ENCODE results near the gene SHLD1. TPM values are rescaled to one million over a fixed set of nuclear protein-coding genes. Genes with fewer than 3 reads are reported as not detected.
"Not testable (repeated sequence)": the region's sequence is repeated elsewhere in the genome, so short reads cannot be mapped to it uniquely, and the experiment has no call there.

The SHLD1 gene
- polyA plus RNA-seq, 4 donors, result 8.3 to 11.7 (median 10.1) TPM

GRCh38 chr20:5779071-5779900 is 29.1 kb downstream of the SHLD1 start:
- DNase-seq (ENCODE audit: low read depth in 4 of 4, low spot score in 2 of 4), result no peak

- DNase-seq (ENCODE audit: low read depth in 4 of 4, low spot score in 2 of 4), result no peak
These were observed 30.6 kb downstream of the SHLD1 start for GRCh38 chr20:5780846-5781217.

DNA sequence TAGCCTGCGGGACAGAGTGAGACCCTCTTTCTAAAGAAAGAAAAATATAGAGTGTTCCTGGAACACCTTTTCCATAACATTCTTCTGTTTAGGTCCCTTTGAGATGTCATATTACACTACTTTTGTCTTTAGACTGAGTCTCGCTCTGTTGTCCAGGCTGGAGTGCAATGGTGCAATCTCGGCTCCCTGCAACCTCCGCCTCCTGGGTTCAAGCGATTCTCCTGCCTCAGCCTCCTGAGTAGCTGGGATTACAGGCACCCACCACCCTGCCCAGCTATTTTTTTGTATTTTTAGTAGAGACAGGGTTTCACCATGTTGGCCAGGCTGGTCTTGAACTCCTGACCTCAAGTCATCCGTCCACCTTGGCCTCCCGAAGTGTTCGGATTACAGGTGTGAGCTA is 31.2 kb downstream of the SHLD1 start:
- DNase-seq (ENCODE audit: low read depth in 4 of 4, low spot score in 2 of 4), result not testable (repeated sequence)

GRCh38 chr20:5781798-5782750 is 31.9 kb downstream of the SHLD1 start:
- DNase-seq (ENCODE audit: low read depth in 4 of 4, low spot score in 2 of 4), result no peak

- DNase-seq (ENCODE audit: low read depth in 4 of 4, low spot score in 2 of 4), result no peak
These were observed 34.5 kb downstream of the SHLD1 start for GRCh38 chr20:5784735-5785134.

DNA sequence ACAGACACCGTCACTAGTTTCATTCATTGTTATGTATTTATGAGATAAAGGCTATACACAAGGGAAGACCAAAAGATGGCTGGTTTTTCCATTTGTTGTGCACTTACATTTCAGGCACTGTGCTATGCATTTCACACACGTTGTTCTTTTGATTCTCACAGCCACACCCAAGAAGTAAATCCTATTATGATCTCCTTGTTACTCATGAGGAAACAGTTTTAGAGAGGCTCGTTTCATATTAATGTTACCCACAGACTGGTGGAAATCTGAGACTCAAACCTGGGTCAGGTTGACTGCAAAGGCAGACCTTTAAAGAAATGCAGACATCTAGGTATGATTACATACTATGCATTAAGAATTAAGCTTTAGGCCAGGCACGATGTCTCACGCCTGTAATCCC is 34.9 kb downstream of the SHLD1 start:
- DNase-seq (ENCODE audit: low read depth in 4 of 4, low spot score in 2 of 4), result no peak

DNA sequence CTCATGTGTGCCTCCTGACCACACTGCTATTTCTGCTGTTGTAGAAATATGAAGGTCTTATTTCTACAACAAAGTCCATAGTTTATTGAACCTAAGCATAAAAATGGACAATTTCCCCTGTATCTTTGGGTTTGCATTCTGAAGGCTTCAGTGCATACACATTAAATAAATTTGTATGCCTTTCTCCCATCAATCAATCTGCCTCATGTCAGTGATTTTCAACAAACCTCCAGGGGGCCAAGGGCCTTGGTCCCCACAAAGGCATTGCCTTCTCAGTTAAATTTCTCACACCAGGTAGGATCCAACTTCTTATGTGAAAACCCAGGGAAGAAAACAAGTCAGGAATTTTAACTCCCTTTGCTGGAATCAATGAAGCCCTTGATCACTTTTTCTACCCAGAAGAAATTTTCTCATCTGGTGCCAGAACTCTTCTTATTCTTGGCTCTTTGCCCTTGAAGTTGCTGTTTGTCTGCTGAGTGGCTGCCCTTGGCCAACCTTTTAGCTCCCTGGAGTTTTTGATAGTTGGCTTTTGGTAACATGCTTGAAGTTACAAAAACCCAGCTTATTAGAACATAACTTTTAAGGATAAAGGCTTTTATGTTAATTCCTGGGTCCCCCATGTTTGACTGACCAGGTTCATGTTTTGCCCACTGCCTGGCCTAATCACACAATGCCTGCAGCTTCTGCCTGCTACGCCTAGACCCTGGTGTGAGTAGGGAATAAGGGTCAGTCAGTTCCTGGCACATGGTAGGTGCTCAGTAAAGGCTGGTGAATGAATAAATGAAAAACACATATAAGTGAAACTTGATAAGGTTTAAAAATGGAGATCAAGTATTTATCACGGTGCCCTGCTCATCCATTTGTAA is 37.0 kb downstream of the SHLD1 start:
- DNase-seq (ENCODE audit: low read depth in 4 of 4, low spot score in 2 of 4), result no peak

- no peak for DNase-seq (ENCODE audit: low read depth in 4 of 4, low spot score in 2 of 4)
These were observed 37.6 kb downstream of the SHLD1 start for GRCh38 chr20:5787796-5788165.

GRCh38 chr20:5788385-5788895 is 38.2 kb downstream of the SHLD1 start:
- peak; percentile 41 to 81 (median 58) for DNase-seq (ENCODE audit: low read depth in 4 of 4, low spot score in 2 of 4)

DNA sequence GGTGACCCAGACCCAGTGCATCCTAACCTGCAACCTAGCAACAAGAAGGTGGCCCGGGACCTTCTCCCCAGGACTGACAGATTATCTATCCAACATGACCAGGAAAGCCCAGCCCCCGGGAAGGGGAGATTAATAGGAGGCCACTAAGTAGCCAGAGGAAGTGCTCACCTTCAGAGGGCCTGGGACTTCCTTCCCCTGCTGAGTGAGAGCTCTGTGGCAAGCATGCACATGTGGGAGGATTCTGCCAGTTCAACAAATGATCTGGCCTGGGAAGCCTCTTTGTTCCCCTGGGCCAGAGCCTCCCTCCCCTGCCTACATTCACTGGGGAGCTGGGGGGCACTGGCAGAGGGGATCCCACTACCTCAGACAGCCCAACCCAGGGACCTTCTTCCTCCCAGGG is 39.6 kb downstream of the SHLD1 start:
- DNase-seq (ENCODE audit: low read depth in 4 of 4, low spot score in 2 of 4), result no peak

DNA sequence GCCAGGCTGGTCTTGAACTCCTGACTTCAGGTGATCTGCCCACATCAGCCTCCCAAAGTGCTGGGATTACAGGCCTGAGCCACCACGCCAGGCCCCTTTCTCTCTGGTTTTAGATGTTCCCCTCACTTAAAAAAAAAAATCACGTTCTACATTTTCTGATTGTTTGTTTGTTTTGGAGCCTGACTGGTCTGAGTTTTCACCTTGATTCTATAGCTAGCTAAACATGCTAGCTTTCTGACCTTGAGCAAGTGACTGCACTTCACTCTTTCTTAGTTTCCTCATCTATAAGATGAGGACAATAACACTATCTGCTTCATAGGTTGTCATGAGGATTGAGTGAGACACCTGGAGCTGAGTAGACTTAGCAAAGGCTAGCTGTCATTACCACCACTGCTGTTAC is 43.7 kb downstream of the SHLD1 start:
- DNase-seq (ENCODE audit: low read depth in 4 of 4, low spot score in 2 of 4), result no peak

- no peak for DNase-seq (ENCODE audit: low read depth in 4 of 4, low spot score in 2 of 4)
These were observed 46.3 kb downstream of the SHLD1 start for GRCh38 chr20:5796331-5797040.

GRCh38 chr20:5797165-5797564 is 47.0 kb downstream of the SHLD1 start:
- DNase-seq (ENCODE audit: low read depth in 4 of 4, low spot score in 2 of 4), result no peak

DNA sequence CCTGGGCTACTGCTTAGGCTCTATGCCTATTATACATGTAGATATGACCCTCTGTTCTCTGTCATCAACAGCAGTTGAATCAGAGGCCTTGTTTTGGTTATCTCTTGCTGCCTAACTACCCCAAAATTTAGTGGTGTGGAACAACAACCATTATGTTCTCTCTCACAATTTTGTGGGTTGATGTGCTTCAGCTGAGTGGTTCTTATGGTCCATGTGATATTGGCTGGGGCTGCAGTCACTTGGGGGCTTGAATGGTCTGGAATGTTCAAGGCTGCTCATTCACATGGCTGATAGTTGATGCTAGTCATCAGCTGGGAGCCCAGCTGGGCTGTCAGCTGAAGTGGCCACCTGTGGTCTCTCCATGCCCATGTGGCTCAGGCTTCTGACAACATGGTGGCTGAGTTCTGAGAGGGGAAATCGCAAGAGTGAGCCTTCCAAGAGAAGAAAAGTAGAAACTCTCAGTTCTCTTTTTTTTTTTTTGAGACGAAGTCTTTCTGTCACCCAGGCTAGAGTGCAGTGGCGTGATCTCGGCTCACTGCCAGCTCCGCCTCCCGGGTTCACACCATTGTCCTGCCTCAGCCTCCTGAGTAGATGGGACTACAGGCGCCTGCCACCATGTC is 47.8 kb downstream of the SHLD1 start:
- no peak for DNase-seq (ENCODE audit: low read depth in 4 of 4, low spot score in 2 of 4)

GRCh38 chr20:5803754-5804303 is 53.6 kb downstream of the SHLD1 start:
- DNase-seq (ENCODE audit: low read depth in 4 of 4, low spot score in 2 of 4), result not testable (repeated sequence)

DNA sequence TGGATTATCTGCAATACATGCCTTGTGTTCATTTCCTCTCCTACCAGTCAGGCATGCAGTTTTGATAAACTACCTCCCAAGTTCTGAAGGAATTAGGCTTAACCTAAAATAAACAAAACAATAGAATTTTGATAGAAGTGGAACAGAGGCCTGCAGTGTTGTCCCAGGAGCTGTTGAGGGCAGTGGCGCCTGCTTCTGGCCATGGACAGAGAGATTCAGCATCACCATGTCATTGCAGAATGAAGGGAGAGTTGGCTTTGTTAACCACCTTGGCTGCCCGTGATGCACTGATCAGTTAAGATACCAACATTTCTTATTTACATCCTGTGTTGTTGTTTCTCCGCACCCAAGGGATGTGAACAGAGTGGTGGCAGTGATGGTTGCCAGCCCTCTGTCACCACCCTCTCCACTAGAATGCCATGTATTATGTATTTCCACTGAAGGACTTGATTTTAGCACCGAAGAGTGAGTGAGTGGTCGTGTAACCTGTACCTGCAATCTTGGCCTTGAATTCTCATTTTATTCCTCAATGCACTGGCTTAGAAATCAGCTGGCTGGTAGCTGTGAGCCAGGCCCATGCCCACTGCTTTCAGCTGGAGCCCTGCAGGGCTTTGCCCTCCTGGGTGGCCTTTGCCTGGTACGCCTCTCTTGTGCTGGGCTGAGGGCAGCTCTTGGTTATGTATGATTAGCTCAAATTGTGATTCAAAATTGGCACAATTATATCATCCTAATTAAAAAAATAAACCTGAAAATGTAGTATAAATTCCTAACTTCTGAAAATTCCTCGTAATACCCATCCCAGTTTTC is 56.5 kb downstream of the SHLD1 start:
- no peak for DNase-seq (ENCODE audit: low read depth in 4 of 4, low spot score in 2 of 4)

GRCh38 chr20:5807431-5807830 is 57.2 kb downstream of the SHLD1 start:
- DNase-seq (ENCODE audit: low read depth in 4 of 4, low spot score in 2 of 4), result no peak

GRCh38 chr20:5808901-5809300 is 58.7 kb downstream of the SHLD1 start:
- no peak for DNase-seq (ENCODE audit: low read depth in 4 of 4, low spot score in 2 of 4)

All from left renal cortex interstitium (tissue), 4 donors.